Measurements from ENCODE around the gene ZBTB38. TPM values are rescaled to one million over a fixed set of nuclear protein-coding genes. Genes with fewer than 3 reads are reported as not detected.

Gene ZBTB38
- total RNA-seq, 2 donors from 2014 or later, result 27.3 to 28.2 TPM

GRCh38 chr3:141336672-141337522, 31.4 kb upstream of the ZBTB38 start:
- TF ChIP-seq CTCF (conservative IDR thresholded peaks at IDR 0.05), result no peak
- Histone ChIP-seq H3K9ac (ENCODE audit: extremely low read depth, low read length, poor library complexity, severe bottlenecking) (no peak overlapping the region), H3K4me1 (ENCODE audit: control insufficient read depth, insufficient read depth, low read length) (peaks cover 21% of the 10 kb centered on the region), H3K4me3 (ENCODE audit: low read length) (no peak overlapping the region), H3K27me3 (ENCODE audit: control insufficient read depth, insufficient read depth, low read length, poor library complexity, severe bottlenecking) (no peaks in the 10 kb centered on the region), H3K27ac (ENCODE audit: low read depth, low read length) (no peak overlapping the region), H3K36me3 (ENCODE audit: control insufficient read depth, insufficient read depth, low read length) (no peaks in the 10 kb centered on the region), H3K9me3 (ENCODE audit: control insufficient read depth, low read length) (peaks cover 4% of the 10 kb centered on the region)
- 87 to 91% methylated on average over 4 to 11 of the region's 12 CpGs for whole genome bisulfite sequencing, 2 experiments (ENCODE audit: insufficient coverage in 1 of 2, insufficient read length in 1 of 2)
- Mint-ChIP-seq H3K27ac (no peak overlapping the region), H3K36me3 (ENCODE audit: low read depth) (no peaks in the 10 kb centered on the region), H3K27me3 (ENCODE audit: insufficient read depth) (peaks cover 5% of the 10 kb centered on the region), H3K9me3 (no peaks in the 10 kb centered on the region), H3K4me1 (peaks cover 46% of the 10 kb centered on the region), H3K4me3 (no peak overlapping the region)
- no peak for DNase-seq

DNA sequence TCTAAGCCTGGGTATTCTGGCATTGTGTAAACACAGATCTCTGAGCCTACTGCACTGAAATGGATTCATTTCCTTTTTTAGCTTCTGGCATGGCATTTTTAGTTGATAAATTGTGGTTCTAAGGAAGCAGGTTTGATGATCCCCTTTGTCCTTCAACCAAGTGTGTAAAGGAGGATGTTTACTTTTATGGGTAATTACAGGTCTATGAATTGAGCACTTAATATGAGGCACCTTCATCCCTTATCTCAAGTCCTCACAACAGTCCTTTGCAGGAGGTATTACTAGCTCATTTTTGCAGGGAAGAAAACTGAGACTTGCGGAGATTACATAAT, 30.8 kb upstream of the ZBTB38 start:
- Histone ChIP-seq H3K27ac (ENCODE audit: low read depth, low read length) (no peak overlapping the region), H3K9ac (ENCODE audit: extremely low read depth, low read length, poor library complexity, severe bottlenecking) (no peak overlapping the region), H3K36me3 (ENCODE audit: control insufficient read depth, insufficient read depth, low read length) (no peaks in the 10 kb centered on the region), H3K4me1 (ENCODE audit: control insufficient read depth, insufficient read depth, low read length) (peaks cover 20% of the 10 kb centered on the region), H3K9me3 (ENCODE audit: control insufficient read depth, low read length) (peaks cover 4% of the 10 kb centered on the region), H3K27me3 (ENCODE audit: control insufficient read depth, insufficient read depth, low read length, poor library complexity, severe bottlenecking) (no peaks in the 10 kb centered on the region), H3K4me3 (ENCODE audit: low read length) (no peak overlapping the region)
- no peak overlapping the region for H3K27ac Mint-ChIP-seq
- H3K4me1 Mint-ChIP-seq, result peaks cover 40% of the 10 kb centered on the region
- H3K27me3 Mint-ChIP-seq (ENCODE audit: insufficient read depth), result peaks cover 2% of the 10 kb centered on the region
- no peaks in the 10 kb centered on the region for H3K9me3 Mint-ChIP-seq
- H3K4me3 Mint-ChIP-seq, result no peak overlapping the region
- WGBS, 2 experiments (ENCODE audit: insufficient coverage in 1 of 2, insufficient read length in 1 of 2), result 93% methylated on average over 1 of the region's 1 CpG; no CpG with 5 or more reads in 1 of the 2 experiments
- H3K36me3 Mint-ChIP-seq (ENCODE audit: low read depth), result no peaks in the 10 kb centered on the region
- DNase-seq, result no peak
- no peak for TF ChIP-seq CTCF (conservative IDR thresholded peaks at IDR 0.05)

DNA sequence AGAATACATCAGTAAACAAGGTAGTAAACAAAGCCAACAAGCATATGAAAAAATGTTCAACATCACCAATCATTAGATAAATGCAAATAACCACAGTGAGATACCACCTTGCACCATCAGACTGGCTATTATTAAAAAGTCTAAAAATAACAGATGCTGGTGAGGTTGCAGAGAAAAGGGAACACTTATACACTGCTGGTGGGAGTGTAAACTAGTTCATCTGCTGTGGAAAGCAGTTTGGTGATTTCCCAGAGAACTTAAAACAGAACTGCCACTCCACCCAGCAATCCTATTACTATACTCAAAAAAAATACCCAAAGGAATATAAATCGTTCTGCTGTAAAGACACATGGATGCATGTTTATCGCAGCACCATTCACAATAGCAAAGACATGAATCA, 30.3 kb upstream of the ZBTB38 start:
- Mint-ChIP-seq H3K27ac (no peak overlapping the region), H3K36me3 (ENCODE audit: low read depth) (no peaks in the 10 kb centered on the region), H3K4me1 (peaks cover 35% of the 10 kb centered on the region), H3K9me3 (no peaks in the 10 kb centered on the region), H3K27me3 (ENCODE audit: insufficient read depth) (peaks cover 2% of the 10 kb centered on the region), H3K4me3 (no peak overlapping the region)
- peaks cover 14% of the 10 kb centered on the region for H3K4me1 ChIP-seq (ENCODE audit: control insufficient read depth, insufficient read depth, low read length)
- DNase-seq, result no peak
- H3K27ac ChIP-seq (ENCODE audit: low read depth, low read length), result no peak overlapping the region
- H3K27me3 ChIP-seq (ENCODE audit: control insufficient read depth, insufficient read depth, low read length, poor library complexity, severe bottlenecking), result no peaks in the 10 kb centered on the region
- H3K4me3 ChIP-seq (ENCODE audit: low read length), result no peak overlapping the region
- no peak for TF ChIP-seq CTCF (conservative IDR thresholded peaks at IDR 0.05)
- WGBS, 2 experiments (ENCODE audit: insufficient coverage in 1 of 2, insufficient read length in 1 of 2), result 95% methylated on average over 2 of the region's 2 CpGs; no CpG with 5 or more reads in 1 of the 2 experiments
- peaks cover 4% of the 10 kb centered on the region for H3K9me3 ChIP-seq (ENCODE audit: control insufficient read depth, low read length)
- H3K36me3 ChIP-seq (ENCODE audit: control insufficient read depth, insufficient read depth, low read length), result no peaks in the 10 kb centered on the region
- no peak overlapping the region for H3K9ac ChIP-seq (ENCODE audit: extremely low read depth, low read length, poor library complexity, severe bottlenecking)

Measured in endodermal cell (in vitro differentiated cells).